ENCODE data around the gene CDC42EP1.
"Not testable (repeated sequence)": the region's sequence is repeated elsewhere in the genome, so short reads cannot be mapped to it uniquely, and the experiment has no call there.

The CDC42EP1 gene

GRCh38 chr22:37525746-37526350, 34.4 kb upstream of the CDC42EP1 start:
- H3K4me1 Mint-ChIP-seq (ENCODE audit: low read depth), result peaks cover 4% of the 10 kb centered on the region
- H3K27ac Mint-ChIP-seq, result no peak overlapping the region
- H3K27me3 Mint-ChIP-seq (ENCODE audit: low read depth), result peaks cover 30% of the 10 kb centered on the region
- H3K4me3 Mint-ChIP-seq, result no peak overlapping the region
- H3K36me3 Mint-ChIP-seq (ENCODE audit: low read depth), result no peaks in the 10 kb centered on the region
- no peaks in the 10 kb centered on the region for H3K9me3 Mint-ChIP-seq

- Mint-ChIP-seq H3K36me3 (ENCODE audit: low read depth) (no peaks in the 10 kb centered on the region), H3K4me3 (no peak overlapping the region), H3K27me3 (ENCODE audit: low read depth) (peaks cover 25% of the 10 kb centered on the region), H3K4me1 (ENCODE audit: low read depth) (peaks cover 4% of the 10 kb centered on the region), H3K9me3 (no peaks in the 10 kb centered on the region), H3K27ac (no peak overlapping the region)
Measured at GRCh38 chr22:37526376-37526775, 33.9 kb upstream of the CDC42EP1 start.

GRCh38 chr22:37527081-37527752, 33.1 kb upstream of the CDC42EP1 start:
- H3K27ac Mint-ChIP-seq; H3K4me1 Mint-ChIP-seq (ENCODE audit: low read depth); H3K9me3 Mint-ChIP-seq; H3K36me3 Mint-ChIP-seq (ENCODE audit: low read depth); H3K4me3 Mint-ChIP-seq: not testable (repeated sequence)
- peaks cover 16% of the 10 kb centered on the region for H3K27me3 Mint-ChIP-seq (ENCODE audit: low read depth)

GRCh38 chr22:37527952-37528351, 32.3 kb upstream of the CDC42EP1 start:
- not testable (repeated sequence) for H3K27ac Mint-ChIP-seq; H3K4me1 Mint-ChIP-seq (ENCODE audit: low read depth); H3K9me3 Mint-ChIP-seq; H3K4me3 Mint-ChIP-seq; H3K36me3 Mint-ChIP-seq (ENCODE audit: low read depth)
- H3K27me3 Mint-ChIP-seq (ENCODE audit: low read depth), result peaks cover 10% of the 10 kb centered on the region

DNA sequence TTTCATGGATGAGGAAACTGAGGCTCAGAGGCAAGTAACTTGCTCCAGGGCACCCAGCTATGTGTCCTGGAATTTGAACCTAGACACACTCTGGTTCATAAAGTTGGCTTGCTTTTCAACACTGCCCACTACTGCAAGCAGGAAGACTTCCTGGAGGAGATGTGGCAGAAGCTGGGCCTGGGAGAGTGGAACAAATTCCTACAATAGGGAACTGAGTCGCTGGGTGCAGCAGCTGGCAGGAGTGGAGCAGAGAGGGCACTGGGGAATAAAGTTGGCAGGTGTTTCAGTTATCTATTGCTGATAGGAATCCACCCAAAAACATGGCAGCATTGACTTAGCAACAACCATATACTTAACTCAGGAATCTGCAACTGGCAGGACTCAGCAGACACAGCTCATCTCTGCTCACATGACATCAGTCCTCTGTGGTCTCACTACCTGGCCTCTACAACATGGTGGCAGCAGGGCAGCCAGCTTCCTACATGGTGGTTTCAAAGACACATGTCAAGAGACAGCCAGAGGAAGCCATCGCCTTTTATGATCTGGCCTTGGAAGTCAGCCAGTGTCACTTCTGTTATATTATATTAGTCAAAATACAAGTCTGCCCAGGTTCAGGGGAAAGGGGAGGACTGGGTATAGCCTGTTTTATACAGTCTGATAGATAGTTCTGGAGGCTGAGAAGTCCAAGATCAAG, 30.5 kb upstream of the CDC42EP1 start:
- Mint-ChIP-seq H3K9me3 (no peaks in the 10 kb centered on the region), H3K27me3 (ENCODE audit: low read depth) (peaks cover 4% of the 10 kb centered on the region), H3K4me3 (no peak overlapping the region), H3K27ac (no peak overlapping the region), H3K4me1 (ENCODE audit: low read depth) (peaks cover 18% of the 10 kb centered on the region), H3K36me3 (ENCODE audit: low read depth) (no peaks in the 10 kb centered on the region)

DNA sequence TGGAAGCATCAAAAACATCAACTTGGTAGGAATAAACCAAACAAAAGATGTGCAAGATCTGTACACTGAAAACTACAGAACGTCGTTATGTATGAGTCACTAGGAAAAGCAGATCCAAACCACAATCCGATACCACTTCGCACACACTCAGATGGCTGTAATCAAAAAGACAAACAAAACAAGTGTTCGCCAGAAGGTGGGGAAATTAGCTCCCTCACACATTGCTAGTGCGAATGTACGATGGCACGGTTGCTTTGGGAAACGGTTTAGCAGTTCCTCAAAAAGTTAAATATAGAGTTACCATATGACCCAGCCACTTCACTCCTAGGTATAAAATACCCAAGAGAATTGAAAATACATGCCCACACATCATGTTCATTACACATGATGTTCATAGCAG, 26.3 kb upstream of the CDC42EP1 start:
- no peak overlapping the region for H3K4me3 Mint-ChIP-seq
- no peaks in the 10 kb centered on the region for H3K36me3 Mint-ChIP-seq (ENCODE audit: low read depth)
- H3K4me1 Mint-ChIP-seq (ENCODE audit: low read depth), result peaks cover 29% of the 10 kb centered on the region
- H3K27me3 Mint-ChIP-seq (ENCODE audit: low read depth), result peaks cover 7% of the 10 kb centered on the region
- no peak overlapping the region for H3K27ac Mint-ChIP-seq
- no peaks in the 10 kb centered on the region for H3K9me3 Mint-ChIP-seq

- peaks cover 31% of the 10 kb centered on the region for H3K4me1 Mint-ChIP-seq (ENCODE audit: low read depth)
- H3K27ac Mint-ChIP-seq, result no peak overlapping the region
- H3K4me3 Mint-ChIP-seq, result no peak overlapping the region
- H3K9me3 Mint-ChIP-seq, result no peaks in the 10 kb centered on the region
- H3K36me3 Mint-ChIP-seq (ENCODE audit: low read depth), result no peaks in the 10 kb centered on the region
- H3K27me3 Mint-ChIP-seq (ENCODE audit: low read depth), result peaks cover 8% of the 10 kb centered on the region
Measured at GRCh38 chr22:37534445-37534844, 25.8 kb upstream of the CDC42EP1 start.

DNA sequence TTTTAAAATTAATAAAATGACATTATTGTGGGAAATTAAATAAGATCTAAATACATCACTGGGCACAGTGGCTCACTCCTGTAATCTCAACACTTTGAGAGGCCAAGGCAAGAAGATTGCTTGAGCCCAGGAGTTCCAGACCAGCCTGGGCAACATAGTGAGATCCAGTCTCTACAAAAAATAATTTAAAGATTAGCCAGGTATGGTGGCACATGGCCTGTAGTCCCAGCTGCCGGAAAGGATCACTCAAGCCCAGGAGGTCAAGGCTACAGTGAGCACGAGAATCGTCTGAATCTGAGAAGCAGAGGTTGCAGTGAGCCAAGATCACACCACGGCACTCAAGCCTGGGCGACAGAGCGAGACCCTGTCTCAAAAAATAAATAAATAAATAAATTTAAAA, 25.1 kb upstream of the CDC42EP1 start:
- H3K4me1 Mint-ChIP-seq (ENCODE audit: low read depth), result peaks cover 28% of the 10 kb centered on the region
- no peak overlapping the region for H3K27ac Mint-ChIP-seq
- no peaks in the 10 kb centered on the region for H3K36me3 Mint-ChIP-seq (ENCODE audit: low read depth)
- no peak overlapping the region for H3K4me3 Mint-ChIP-seq
- peaks cover 8% of the 10 kb centered on the region for H3K27me3 Mint-ChIP-seq (ENCODE audit: low read depth)
- no peaks in the 10 kb centered on the region for H3K9me3 Mint-ChIP-seq

- H3K4me1 Mint-ChIP-seq (ENCODE audit: low read depth), result peaks cover 36% of the 10 kb centered on the region
- no peak overlapping the region for H3K4me3 Mint-ChIP-seq
- no peaks in the 10 kb centered on the region for H3K36me3 Mint-ChIP-seq (ENCODE audit: low read depth)
- no peaks in the 10 kb centered on the region for H3K9me3 Mint-ChIP-seq
- H3K27ac Mint-ChIP-seq, result peak overlapping the region; percentile 55
- peaks cover 11% of the 10 kb centered on the region for H3K27me3 Mint-ChIP-seq (ENCODE audit: low read depth)
Measured at GRCh38 chr22:37538590-37539357, 21.5 kb upstream of the CDC42EP1 start.

DNA sequence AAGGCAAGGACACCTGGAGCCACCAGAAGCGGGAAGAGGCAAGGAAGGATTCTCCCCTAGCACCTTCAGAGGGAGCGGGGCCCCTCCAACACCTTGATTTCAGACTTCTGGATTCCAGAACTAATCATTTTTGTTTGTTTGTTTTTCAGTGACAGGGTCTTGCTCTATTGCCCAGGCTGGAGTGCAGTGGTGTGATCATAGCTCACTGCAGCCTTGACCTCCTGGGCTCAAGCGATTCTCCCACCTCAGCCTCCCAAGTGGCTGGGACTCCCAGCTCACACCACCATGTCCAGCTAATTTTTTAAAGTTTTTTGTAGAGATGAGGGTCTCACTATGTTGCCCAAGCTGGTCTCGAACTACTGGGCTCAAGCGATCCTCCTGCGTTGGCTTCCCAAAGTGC, 20.5 kb upstream of the CDC42EP1 start:
- H3K4me1 Mint-ChIP-seq (ENCODE audit: low read depth), result peaks cover 28% of the 10 kb centered on the region
- not testable (repeated sequence) for H3K9me3 Mint-ChIP-seq; H3K4me3 Mint-ChIP-seq; H3K27me3 Mint-ChIP-seq (ENCODE audit: low read depth); H3K27ac Mint-ChIP-seq; H3K36me3 Mint-ChIP-seq (ENCODE audit: low read depth)

DNA sequence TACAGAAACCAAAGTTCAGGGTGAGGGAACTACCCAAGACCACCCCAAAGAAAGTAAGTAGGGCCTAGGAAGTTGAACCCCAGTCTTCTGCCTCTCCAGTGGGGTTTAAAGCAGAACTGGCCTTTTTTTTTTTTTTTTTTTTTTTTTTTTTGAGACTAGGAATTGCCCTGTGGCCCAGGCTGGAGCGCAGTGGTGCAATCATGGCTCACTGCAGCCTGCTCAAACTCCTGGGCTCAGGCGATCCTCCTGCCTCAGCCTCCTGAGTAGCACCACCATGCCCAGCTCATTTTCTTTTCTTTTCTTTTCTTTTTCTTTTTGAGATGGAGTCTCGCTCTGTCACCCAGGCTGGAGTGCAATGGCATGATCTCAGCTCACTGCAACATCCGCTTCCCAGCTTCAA, 17.9 kb upstream of the CDC42EP1 start:
- H3K4me3 Mint-ChIP-seq; H3K27me3 Mint-ChIP-seq (ENCODE audit: low read depth); H3K36me3 Mint-ChIP-seq (ENCODE audit: low read depth); H3K9me3 Mint-ChIP-seq: not testable (repeated sequence)
- peaks cover 34% of the 10 kb centered on the region for H3K4me1 Mint-ChIP-seq (ENCODE audit: low read depth)
- peak overlapping the region; percentile 34 for H3K27ac Mint-ChIP-seq

DNA sequence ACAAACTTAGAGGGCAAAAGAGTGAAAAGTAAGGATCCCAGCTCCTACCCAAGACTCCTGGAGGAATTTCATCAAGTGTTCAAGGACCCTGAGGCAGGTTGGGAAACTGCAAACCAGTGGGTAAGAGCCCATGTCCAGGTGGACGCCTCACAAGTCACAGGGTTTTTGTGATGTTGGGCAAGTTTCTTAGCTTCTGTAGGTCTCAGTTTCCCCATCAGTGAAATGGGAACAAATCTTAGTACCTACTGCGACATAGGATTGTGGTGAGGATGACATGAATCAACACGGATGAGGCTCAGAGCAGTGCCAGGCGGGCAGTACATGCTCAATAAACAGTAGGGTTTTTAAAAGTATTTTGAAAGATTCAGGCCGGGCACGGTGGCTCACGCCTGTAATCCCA, 17.3 kb upstream of the CDC42EP1 start:
- Mint-ChIP-seq H3K27me3 (ENCODE audit: low read depth) (peaks cover 8% of the 10 kb centered on the region), H3K4me3 (no peak overlapping the region), H3K36me3 (ENCODE audit: low read depth) (no peaks in the 10 kb centered on the region), H3K4me1 (ENCODE audit: low read depth) (peaks cover 33% of the 10 kb centered on the region), H3K9me3 (no peaks in the 10 kb centered on the region), H3K27ac (no peak overlapping the region)

DNA sequence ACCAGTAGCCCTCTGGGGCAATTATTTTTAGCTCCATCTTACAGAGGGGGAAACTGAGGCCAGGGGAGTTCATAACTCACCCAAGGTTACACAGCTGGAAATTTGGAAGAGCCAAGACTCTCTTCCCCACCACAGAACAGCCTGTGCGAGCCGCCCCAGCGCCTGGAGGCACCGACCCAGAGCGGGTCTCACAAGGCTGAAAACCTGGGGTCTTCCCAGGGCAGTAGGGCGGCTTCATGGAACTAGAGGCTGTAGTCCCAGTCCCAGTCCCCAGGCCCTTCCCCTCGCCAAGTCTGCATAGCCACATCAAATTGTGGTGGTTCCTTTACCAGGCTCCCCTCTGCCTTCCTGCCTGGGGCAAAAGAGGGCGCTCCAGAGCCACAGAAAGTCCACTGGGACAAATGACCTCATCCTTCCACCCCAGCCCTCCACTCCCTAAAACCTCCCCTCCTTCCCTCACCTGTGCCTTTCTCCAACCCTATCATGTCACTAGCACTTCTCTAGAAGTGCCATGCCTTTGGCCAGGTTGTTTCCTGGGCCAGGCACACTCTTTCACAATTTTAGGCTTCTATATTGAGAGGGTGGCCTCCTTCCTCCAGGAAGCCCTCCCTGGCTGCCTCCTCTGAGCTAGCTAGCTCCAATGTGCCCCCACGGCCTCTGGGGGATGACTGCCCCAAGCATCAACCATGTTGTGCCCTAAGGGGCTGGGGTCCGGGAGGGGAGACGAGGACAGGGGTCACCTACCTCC, 15.2 kb upstream of the CDC42EP1 start:
- peak overlapping the region; percentile 26 for H3K27ac Mint-ChIP-seq
- no peak overlapping the region for H3K4me3 Mint-ChIP-seq
- no peaks in the 10 kb centered on the region for H3K9me3 Mint-ChIP-seq
- H3K27me3 Mint-ChIP-seq (ENCODE audit: low read depth), result peaks cover 4% of the 10 kb centered on the region
- peaks cover 20% of the 10 kb centered on the region for H3K4me1 Mint-ChIP-seq (ENCODE audit: low read depth)
- no peaks in the 10 kb centered on the region for H3K36me3 Mint-ChIP-seq (ENCODE audit: low read depth)

- Mint-ChIP-seq H3K27ac (no peak overlapping the region), H3K36me3 (ENCODE audit: low read depth) (no peaks in the 10 kb centered on the region), H3K9me3 (no peaks in the 10 kb centered on the region), H3K4me3 (no peak overlapping the region), H3K27me3 (ENCODE audit: low read depth) (peaks cover 2% of the 10 kb centered on the region), H3K4me1 (ENCODE audit: low read depth) (peaks cover 14% of the 10 kb centered on the region)
Measured at GRCh38 chr22:37545703-37546436, 14.4 kb upstream of the CDC42EP1 start.
